GM21619 (cell line): ENCODE data around the gene APP.

ENCODE experiments used
- ATAC-seq: cut with Tn5 transposase; IDR thresholded peaks from one replicate; pipeline ENCODE4 v1.9.1; 2021; ENCODE audit not compliant: unreplicated experiment

APP gene

DNA sequence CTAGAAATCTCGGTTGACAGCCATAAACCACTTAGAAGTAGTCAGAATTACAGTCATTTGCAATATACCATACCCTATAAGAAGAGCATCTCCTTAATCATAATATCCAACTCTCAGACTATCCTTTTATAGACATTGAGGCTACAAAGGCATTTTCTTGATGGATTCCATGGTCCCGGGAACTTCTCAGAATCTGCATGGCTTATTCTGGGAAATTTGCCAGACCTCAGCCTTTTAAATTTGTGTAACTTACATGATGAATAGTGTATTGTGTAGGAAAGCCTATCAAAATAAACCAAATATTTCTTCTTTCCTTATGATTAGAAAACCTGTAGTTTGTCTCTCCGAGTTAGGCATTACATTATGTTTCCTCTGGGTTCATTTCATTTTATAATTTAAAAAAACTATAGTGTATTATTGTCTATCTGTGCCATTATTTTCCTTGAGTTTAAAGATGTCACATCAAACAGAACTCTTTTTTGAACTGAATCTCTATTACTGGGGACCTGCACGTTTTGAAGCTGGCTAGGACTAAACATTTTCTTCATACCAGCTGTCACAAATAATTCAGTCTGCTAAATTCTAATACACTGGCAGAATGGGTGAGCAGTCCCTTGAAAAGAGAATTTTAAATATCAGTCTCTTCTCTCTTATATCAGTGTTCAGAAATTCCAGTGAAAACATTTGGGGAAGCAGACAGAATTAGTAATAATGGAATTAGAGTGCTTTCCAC, 332.9 kb downstream of the APP start:
- ATAC-seq, result no peak

DNA sequence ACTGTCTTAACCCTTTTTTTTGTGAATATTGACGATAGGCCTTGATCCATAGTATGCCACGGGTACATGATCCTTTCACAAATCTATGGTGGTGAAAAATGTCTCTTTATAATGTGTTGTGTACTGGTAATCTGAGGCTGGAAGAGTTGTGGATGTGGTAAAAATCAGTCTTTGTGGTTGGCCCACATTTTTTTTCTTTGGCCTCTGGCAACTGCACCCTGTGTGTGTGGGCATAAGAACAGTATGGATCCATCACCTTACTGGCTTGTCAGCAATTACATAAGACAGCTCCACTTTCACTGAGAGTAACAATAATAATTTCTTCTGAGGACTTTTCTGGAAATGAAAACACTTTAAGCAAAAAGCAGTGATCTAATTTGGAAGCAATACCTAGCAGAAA, 334.2 kb downstream of the APP start:
- no peak for ATAC-seq

DNA sequence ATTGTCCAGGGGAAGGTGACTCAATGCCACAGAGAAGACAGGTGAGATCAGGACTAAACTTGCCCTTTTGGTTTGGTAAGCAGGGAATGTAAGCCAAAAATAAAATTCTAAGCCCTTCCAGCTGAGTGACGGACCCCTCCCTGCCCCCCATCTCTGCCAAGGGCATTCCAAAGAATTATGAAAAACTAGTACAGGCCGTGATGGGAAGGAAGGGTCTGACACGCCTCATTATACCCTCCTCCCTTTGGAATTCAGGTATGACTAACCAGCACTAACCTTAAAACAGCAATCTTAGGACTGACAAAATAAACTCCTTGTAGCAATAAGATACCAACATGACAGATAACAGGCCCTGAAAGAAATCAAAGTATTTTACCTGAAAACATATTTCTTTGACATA, 336.2 kb downstream of the APP start:
- no peak for ATAC-seq

DNA sequence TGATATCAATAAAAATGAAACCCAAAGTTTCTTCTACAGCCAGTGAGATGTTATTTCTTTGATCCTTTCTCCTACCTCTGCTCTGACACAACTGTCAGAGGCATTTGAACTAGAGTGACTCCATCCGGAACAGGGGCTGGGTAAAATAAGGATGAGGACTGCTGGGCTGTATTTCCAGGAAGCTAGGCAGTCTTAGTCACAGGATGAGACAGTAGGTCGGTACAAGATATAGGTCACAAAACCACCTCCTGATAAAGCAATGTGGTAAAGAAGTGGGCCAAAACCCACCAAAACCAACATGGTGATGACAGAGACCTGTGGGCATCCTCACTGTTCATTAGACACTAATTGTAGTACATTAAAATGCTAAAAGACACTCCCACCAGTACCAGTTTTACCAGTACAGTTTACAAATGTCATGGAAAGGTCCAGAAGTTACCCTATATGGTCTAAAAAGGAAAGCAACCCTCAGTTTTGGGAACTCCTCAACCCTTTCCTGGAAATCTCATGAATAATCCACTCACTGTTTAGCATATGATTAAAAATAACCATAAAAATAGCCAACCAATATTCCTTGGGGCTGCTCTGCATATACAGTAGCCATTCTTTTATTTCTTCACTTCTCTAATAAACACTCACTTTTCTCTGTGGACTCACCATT, 339.1 kb downstream of the APP start:
- no peak for ATAC-seq
